Measurements from ENCODE around the gene KPTN. TPM values are rescaled to one million over a fixed set of nuclear protein-coding genes. Genes with fewer than 3 reads are reported as not detected.

The KPTN gene
- total RNA-seq, 2 donors from 2014 or later = 14.7 to 22.9 TPM

- no peaks in the 10 kb centered on the region for H3K9me3 Mint-ChIP-seq
- H3K4me3 Mint-ChIP-seq = no peak overlapping the region
- peak; percentile 39 for DNase-seq
- Histone ChIP-seq H3K9me3 (ENCODE audit: control insufficient read depth, low read length) (no peaks in the 10 kb centered on the region), H3K36me3 (ENCODE audit: control insufficient read depth, insufficient read depth, low read length) (peaks cover 11% of the 10 kb centered on the region), H3K4me3 (ENCODE audit: low read length) (no peak overlapping the region), H3K4me1 (ENCODE audit: control insufficient read depth, insufficient read depth, low read length) (no peaks in the 10 kb centered on the region), H3K27me3 (ENCODE audit: control insufficient read depth, insufficient read depth, low read length, poor library complexity, severe bottlenecking) (no peaks in the 10 kb centered on the region), H3K27ac (ENCODE audit: low read depth, low read length) (no peak overlapping the region), H3K9ac (ENCODE audit: extremely low read depth, low read length, poor library complexity, severe bottlenecking) (no peak overlapping the region)
- WGBS, 2 experiments (ENCODE audit: insufficient coverage in 1 of 2, insufficient read length in 1 of 2) = 89 to 93% methylated on average over 7 of the region's 7 CpGs
- H3K4me1 Mint-ChIP-seq = peaks cover 27% of the 10 kb centered on the region
- no peaks in the 10 kb centered on the region for H3K36me3 Mint-ChIP-seq (ENCODE audit: low read depth)
- H3K27me3 Mint-ChIP-seq (ENCODE audit: insufficient read depth) = no peaks in the 10 kb centered on the region
- TF ChIP-seq, protein P1, sequence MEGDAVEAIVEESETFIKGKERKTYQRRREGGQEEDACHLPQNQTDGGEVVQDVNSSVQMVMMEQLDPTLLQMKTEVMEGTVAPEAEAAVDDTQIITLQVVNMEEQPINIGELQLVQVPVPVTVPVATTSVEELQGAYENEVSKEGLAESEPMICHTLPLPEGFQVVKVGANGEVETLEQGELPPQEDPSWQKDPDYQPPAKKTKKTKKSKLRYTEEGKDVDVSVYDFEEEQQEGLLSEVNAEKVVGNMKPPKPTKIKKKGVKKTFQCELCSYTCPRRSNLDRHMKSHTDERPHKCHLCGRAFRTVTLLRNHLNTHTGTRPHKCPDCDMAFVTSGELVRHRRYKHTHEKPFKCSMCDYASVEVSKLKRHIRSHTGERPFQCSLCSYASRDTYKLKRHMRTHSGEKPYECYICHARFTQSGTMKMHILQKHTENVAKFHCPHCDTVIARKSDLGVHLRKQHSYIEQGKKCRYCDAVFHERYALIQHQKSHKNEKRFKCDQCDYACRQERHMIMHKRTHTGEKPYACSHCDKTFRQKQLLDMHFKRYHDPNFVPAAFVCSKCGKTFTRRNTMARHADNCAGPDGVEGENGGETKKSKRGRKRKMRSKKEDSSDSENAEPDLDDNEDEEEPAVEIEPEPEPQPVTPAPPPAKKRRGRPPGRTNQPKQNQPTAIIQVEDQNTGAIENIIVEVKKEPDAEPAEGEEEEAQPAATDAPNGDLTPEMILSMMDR (conservative IDR thresholded peaks at IDR 0.05) = no peak
- peak overlapping the region; percentile 98 for H3K27ac Mint-ChIP-seq
Measured at GRCh38 chr19:47511681-47512080, 27.7 kb upstream of the KPTN start.

GRCh38 chr19:47511128-47511517 lies 27.1 kb upstream of the KPTN start:
- DNase-seq = no peak
- 83 to 90% methylated on average over 1 to 6 of the region's 6 CpGs for WGBS, 2 experiments (ENCODE audit: insufficient coverage in 1 of 2, insufficient read length in 1 of 2)
- Histone ChIP-seq H3K9ac (ENCODE audit: extremely low read depth, low read length, poor library complexity, severe bottlenecking) (no peak overlapping the region), H3K4me1 (ENCODE audit: control insufficient read depth, insufficient read depth, low read length) (no peaks in the 10 kb centered on the region), H3K27ac (ENCODE audit: low read depth, low read length) (no peak overlapping the region), H3K27me3 (ENCODE audit: control insufficient read depth, insufficient read depth, low read length, poor library complexity, severe bottlenecking) (no peaks in the 10 kb centered on the region), H3K9me3 (ENCODE audit: control insufficient read depth, low read length) (no peaks in the 10 kb centered on the region), H3K36me3 (ENCODE audit: control insufficient read depth, insufficient read depth, low read length) (peaks cover 11% of the 10 kb centered on the region), H3K4me3 (ENCODE audit: low read length) (no peak overlapping the region)
- Mint-ChIP-seq H3K4me1 (peaks cover 27% of the 10 kb centered on the region), H3K27me3 (ENCODE audit: insufficient read depth) (no peaks in the 10 kb centered on the region), H3K4me3 (no peak overlapping the region), H3K9me3 (no peaks in the 10 kb centered on the region), H3K27ac (no peak overlapping the region), H3K36me3 (ENCODE audit: low read depth) (no peaks in the 10 kb centered on the region)
- TF ChIP-seq, protein P1 (conservative IDR thresholded peaks at IDR 0.05) = peak; percentile 5

GRCh38 chr19:47510516-47511127 lies 26.6 kb upstream of the KPTN start:
- DNase-seq = no peak
- no peak overlapping the region for H3K4me3 Mint-ChIP-seq
- TF ChIP-seq, protein P1 (conservative IDR thresholded peaks at IDR 0.05) = peak; percentile 45

More at GRCh38 chr19:47510516-47511127, 26.6 kb upstream of the KPTN start:
- 84 to 88% methylated on average over 7 to 12 of the region's 12 CpGs for WGBS, 2 experiments (ENCODE audit: insufficient coverage in 1 of 2, insufficient read length in 1 of 2)
- H3K27me3 ChIP-seq (ENCODE audit: control insufficient read depth, insufficient read depth, low read length, poor library complexity, severe bottlenecking) = no peaks in the 10 kb centered on the region
- Mint-ChIP-seq H3K27me3 (ENCODE audit: insufficient read depth) (no peaks in the 10 kb centered on the region), H3K9me3 (no peaks in the 10 kb centered on the region), H3K4me1 (peaks cover 27% of the 10 kb centered on the region), H3K27ac (peak overlapping the region; percentile 10), H3K36me3 (ENCODE audit: low read depth) (no peaks in the 10 kb centered on the region)
- H3K36me3 ChIP-seq (ENCODE audit: control insufficient read depth, insufficient read depth, low read length) = peaks cover 11% of the 10 kb centered on the region
- no peak overlapping the region for H3K9ac ChIP-seq (ENCODE audit: extremely low read depth, low read length, poor library complexity, severe bottlenecking)
- H3K27ac ChIP-seq (ENCODE audit: low read depth, low read length) = no peak overlapping the region
- H3K9me3 ChIP-seq (ENCODE audit: control insufficient read depth, low read length) = no peaks in the 10 kb centered on the region
- no peak overlapping the region for H3K4me3 ChIP-seq (ENCODE audit: low read length)
- no peaks in the 10 kb centered on the region for H3K4me1 ChIP-seq (ENCODE audit: control insufficient read depth, insufficient read depth, low read length)
